Measurements from ENCODE around the gene ARHGAP1.
"Not testable (repeated sequence)": the region's sequence is repeated elsewhere in the genome, so short reads cannot be mapped to it uniquely, and the experiment has no call there.

ARHGAP1 gene

DNA sequence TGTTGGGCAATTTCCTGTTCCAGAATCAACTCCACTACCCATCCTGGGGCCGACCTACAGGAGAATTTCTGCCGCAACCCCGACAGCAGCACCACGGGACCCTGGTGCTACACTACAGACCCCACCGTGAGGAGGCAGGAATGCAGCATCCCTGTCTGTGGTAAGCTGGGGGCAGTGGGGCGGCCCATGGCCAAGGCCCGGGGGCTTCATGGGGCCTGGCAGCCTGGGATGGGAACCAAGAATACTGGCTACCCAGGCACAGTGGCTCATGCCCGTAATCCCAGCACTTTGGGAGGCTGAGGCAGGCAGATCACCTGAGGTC is 22.9 kb upstream of the ARHGAP1 start:
- no peak for DNase-seq (ENCODE audit: low read depth)

- no peak for DNase-seq (ENCODE audit: low read depth)
Measured at GRCh38 chr11:46722566-46723358, 22.3 kb upstream of the ARHGAP1 start.

DNA sequence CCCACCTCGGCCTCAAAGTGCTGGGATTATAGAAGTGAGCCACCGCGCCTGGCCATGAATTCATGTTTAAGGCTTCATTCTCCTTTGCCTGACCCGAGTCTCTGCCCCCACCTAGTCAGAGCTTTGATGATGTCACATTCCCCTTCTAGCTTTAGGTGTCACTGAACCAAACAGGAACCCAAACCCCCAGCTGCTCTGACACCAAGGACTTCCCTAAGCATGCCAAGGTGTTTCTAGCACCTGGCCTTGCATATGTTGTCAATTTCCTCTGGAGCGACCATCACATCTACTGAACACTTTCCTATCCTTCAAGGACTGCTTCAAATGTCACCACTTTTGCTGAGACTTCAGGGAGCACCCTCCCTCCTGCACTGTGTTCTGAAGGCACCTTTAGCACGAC is 20.9 kb upstream of the ARHGAP1 start:
- DNase-seq (ENCODE audit: low read depth) = no peak

DNA sequence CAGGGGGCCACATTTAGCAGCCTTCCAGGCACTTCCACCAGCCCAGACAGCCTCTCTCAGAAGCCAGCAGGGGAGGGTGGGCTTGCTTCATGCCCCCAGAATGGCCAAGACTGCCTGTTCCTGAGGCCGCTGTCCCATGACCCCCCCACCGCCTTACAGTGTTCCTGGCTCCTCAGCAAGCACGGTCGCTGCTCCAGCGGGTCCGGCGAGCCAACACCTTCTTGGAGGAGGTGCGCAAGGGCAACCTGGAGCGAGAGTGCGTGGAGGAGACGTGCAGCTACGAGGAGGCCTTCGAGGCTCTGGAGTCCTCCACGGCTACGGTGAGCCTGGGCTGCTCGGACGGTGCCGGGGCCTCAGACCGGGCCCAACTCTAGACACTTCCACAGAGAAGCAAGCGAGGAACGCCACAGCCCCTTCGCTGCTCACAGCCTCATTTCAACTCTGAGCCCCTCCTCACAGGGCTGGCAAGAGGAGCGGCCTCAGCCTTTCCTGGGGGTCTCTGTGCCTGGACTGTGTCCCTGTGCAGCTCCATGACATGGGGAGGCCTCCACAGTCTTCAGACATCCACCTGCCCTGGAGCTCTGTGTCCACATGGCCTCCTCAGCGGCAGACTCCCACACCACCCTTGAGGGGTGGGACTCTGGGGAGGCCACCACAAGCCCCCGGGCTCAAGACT is 19.3 kb upstream of the ARHGAP1 start:
- no peak for DNase-seq (ENCODE audit: low read depth)

GRCh38 chr11:46719048-46719542 is 18.7 kb upstream of the ARHGAP1 start, which contains the start of gene F2:
F2 (plus strand) TSS chr11:46719213; CDS start chr11:46719236, 23 bp downstream.
- DNase-seq (ENCODE audit: low read depth) = no peak

- DNase-seq (ENCODE audit: low read depth) = no peak
Measured at GRCh38 chr11:46718155-46719019, 18.0 kb upstream of the ARHGAP1 start.

GRCh38 chr11:46717825-46718154 is 17.4 kb upstream of the ARHGAP1 start:
- not testable (repeated sequence) for DNase-seq (ENCODE audit: low read depth)

DNA sequence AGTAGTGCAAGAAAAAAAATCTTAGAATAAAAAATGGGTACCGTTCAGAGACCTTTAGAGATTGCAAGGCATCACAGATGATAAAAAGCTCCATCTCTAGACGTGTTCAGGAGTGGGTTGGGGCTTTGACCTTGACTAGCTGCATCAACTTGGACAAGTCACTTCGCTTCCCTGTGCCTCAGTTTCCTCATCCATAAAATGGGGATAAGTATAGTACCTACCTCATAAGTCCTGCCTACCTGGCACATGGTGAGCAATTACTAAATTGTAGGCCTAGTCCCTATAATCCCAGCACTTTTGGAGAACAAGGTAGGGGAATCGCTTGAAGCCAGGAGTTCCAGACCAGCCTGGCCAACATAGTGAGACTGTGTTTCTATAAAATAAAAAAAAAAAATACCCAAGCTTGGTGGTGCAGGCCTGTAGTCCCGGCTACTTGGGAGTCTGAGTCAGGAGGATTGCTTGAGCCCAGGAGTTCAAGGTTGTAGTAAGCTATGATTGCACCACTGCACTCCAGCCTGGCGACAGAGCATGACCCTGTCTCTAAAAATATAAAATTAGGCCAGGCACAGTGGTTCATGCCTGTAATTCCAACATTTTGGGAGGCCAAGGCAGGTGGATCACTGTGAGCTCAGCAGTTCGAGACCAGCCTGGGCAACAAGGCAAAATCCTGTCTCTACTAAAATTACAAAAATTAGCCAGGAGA is 12.6 kb upstream of the ARHGAP1 start:
- no peak for DNase-seq (ENCODE audit: low read depth)

DNA sequence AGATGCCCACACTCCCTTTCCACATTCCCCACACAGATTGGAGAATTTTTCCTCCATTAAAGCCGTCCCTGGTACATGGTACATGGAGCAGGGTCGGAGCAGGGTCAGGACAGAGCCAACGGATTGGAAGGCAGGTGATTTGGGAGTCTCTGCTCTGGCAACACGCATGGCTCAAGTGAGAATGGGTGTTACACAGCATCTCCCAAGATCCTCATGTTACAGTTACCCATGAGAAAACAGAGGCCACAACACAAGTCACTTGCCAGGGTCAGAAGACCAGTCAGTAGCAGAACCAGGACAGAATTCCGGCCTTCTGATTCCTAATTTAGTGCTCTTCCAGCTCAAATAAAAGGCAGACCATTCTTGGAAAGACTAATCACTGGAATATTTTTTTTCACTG is 10.9 kb upstream of the ARHGAP1 start:
- DNase-seq (ENCODE audit: low read depth) = no peak

DNA sequence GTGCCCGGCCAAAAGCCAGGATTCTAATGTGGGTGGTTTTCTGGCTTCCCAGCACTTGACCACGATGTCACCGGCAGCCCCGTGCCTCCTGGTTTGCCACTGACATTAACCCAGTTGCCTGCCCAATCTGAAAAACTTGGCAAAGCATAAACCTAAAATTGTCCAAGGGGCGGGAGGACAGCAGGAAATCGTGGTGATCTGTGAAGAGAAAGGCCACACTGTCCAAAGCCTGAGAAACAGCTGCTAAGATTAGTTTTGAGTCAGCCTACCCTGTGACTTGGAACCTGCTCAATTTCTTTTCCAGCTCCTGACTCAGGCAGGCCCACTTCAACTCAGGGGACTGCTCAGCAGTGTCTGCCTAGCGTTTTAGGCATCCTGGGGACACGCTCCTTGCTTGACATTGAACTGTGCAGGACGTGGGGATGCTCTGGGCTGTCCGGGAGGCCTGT is 10.4 kb upstream of the ARHGAP1 start:
- DNase-seq (ENCODE audit: low read depth) = no peak

- not testable (repeated sequence) for DNase-seq (ENCODE audit: low read depth)
Measured at GRCh38 chr11:46709351-46709750, 8.9 kb upstream of the ARHGAP1 start.

DNA sequence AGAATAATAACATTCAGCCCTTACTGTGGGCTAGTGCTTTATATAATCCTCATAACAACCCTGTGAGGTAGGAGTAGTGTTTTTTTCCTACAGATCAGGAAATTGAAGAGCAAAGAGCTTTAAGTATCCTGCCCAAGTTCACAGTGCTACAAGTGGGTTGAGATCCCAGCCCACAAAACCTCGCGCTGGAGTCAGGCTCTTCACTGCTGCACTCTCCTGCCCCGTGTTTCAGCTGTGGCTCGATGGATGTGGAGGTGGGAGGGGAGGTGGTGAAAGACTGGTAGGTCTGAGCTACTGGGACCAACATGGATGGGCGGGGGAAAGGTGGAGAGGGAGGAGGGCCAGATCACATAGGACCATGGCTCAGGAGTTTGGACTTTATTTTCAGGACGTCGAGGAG is 6.5 kb upstream of the ARHGAP1 start:
- DNase-seq (ENCODE audit: low read depth) = no peak

DNA sequence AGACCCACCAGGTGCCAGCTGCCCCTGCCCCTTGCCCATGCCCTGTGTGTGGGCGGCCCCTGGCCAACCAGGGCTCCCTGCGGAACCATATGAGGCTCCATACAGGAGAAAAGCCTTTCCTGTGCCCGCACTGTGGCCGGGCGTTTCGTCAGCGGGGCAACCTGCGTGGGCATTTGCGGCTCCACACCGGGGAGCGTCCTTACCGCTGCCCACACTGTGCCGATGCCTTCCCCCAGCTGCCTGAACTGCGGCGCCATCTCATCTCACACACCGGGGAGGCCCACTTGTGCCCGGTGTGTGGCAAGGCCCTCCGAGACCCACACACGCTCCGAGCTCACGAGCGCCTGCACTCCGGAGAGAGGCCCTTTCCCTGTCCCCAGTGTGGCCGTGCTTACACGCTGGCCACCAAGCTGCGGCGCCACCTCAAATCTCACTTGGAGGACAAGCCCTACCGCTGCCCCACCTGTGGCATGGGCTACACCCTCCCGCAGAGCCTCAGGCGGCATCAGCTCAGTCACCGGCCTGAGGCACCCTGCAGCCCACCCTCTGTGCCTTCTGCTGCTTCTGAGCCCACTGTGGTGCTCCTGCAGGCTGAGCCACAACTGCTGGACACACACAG is 4.8 kb upstream of the ARHGAP1 start:
- no peak for DNase-seq (ENCODE audit: low read depth)

GRCh38 chr11:46701078-46701654 is 747 bp upstream of the ARHGAP1 start:
- DNase-seq (ENCODE audit: low read depth) = no peak

DNA sequence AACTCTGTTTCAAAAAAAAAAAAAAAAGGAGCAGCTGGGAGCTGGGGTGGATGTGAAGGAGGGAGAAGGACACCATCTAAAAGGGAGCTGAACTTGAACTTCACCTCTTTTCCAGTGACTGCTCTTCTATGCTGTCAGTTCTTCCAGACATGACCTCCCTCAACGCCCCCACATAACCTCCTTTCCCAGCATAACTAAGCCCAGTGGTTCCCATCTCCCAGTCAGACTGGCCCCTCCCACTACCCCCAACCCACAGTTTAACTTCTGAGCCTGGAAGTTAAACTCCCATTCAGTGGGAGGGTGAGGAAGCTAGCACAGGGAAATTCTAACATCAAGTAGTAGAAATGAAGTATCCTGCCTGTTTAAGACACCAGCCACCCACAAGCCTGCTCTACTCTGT is 1.8 kb downstream of the ARHGAP1 start:
- no peak for DNase-seq (ENCODE audit: low read depth)

GRCh38 chr11:46697723-46698122 is 2.7 kb downstream of the ARHGAP1 start:
- DNase-seq (ENCODE audit: low read depth) = no peak

DNA sequence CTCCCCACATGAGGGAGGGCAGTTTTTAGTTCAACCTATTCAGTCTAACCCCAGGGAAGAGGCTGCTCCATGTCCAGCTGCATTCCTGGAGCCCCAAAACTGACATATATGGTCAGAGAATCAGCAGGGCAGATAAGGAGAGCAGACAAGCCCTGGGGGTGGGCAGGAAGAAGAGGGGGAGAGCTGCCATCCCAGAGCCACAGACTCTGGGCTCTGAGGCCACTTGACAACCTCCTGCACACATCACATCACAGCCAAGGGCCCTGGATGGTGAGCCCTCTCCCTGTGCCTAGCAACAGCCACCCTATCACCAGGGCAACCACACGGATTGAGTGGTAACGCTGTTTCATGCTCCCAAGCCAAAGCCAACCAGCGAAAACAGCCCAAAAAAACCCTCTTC is 3.1 kb downstream of the ARHGAP1 start:
- no peak for DNase-seq (ENCODE audit: low read depth)

DNA sequence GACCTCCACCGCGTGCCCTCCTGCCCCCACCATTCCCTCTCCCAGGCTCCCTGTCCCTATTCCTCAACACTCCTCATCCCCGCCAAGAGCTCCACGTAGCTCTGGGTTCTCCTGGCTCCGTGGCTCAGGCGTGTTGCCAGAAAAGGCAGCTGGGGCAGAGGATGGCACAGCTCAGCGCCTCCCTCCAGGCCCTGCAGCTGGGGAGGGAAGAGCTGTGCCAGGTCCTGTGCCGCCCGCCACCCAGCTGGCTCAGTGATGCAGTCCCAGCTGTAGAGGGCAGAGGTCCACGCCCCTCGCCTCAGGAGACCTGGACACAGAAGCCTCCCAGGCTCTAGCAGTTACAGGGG is 4.2 kb downstream of the ARHGAP1 start:
- no peak for DNase-seq (ENCODE audit: low read depth)

GRCh38 chr11:46695345-46696211 is 4.8 kb downstream of the ARHGAP1 start:
- DNase-seq (ENCODE audit: low read depth) = no peak

- DNase-seq (ENCODE audit: low read depth) = no peak
Measured at GRCh38 chr11:46694607-46695006, 5.8 kb downstream of the ARHGAP1 start.

Data from CMK (cell line).